ENCODE data around the gene ICA1. TPM values are rescaled to one million over a fixed set of nuclear protein-coding genes. Genes with fewer than 3 reads are reported as not detected.

The ICA1 gene
- total RNA-seq, 3 donors from 2014 or later, result 22.1 to 70.1 (median 45.7) TPM

- no peaks in the 10 kb centered on the region for H3K27me3 ChIP-seq
- no peaks in the 10 kb centered on the region for H3K4me1 ChIP-seq
- TF ChIP-seq POLR2AphosphoS5 (IDR thresholded peaks at IDR 0.05) (no peak), CTCF (IDR thresholded peaks at IDR 0.05) (no peak), POLR2A (IDR thresholded peaks at IDR 0.05) (no peak)
- intact Hi-C loops (cut with DNase I; ENCODE audit: low total_unique reads), result no loop called here
- no peak for DNase-seq (ENCODE audit: low spot score in 2 of 2)
- H3K27ac ChIP-seq, result no peak overlapping the region
- H3K9me3 ChIP-seq, result no peaks in the 10 kb centered on the region
- no peak overlapping the region for H3K4me3 ChIP-seq
- no peaks in the 10 kb centered on the region for H3K36me3 ChIP-seq
These were observed 6.0 kb downstream of the ICA1 start for GRCh38 chr7:8255680-8256655.

- DNase-seq (ENCODE audit: low spot score in 2 of 2), result no peak
- no peaks in the 10 kb centered on the region for H3K27me3 ChIP-seq
- intact Hi-C loops (cut with DNase I; ENCODE audit: low total_unique reads), result no loop called here
- H3K4me1 ChIP-seq, result no peaks in the 10 kb centered on the region
- no peaks in the 10 kb centered on the region for H3K36me3 ChIP-seq
- no peak overlapping the region for H3K27ac ChIP-seq
- H3K4me3 ChIP-seq, result no peak overlapping the region
- H3K9me3 ChIP-seq, result no peaks in the 10 kb centered on the region
- no peak for TF ChIP-seq POLR2AphosphoS5 (IDR thresholded peaks at IDR 0.05)
- no peak for TF ChIP-seq CTCF (IDR thresholded peaks at IDR 0.05)
- no peak for TF ChIP-seq POLR2A (IDR thresholded peaks at IDR 0.05)
These were observed 7.3 kb downstream of the ICA1 start for GRCh38 chr7:8254667-8255066.

- Histone ChIP-seq H3K4me1 (no peaks in the 10 kb centered on the region), H3K27me3 (no peaks in the 10 kb centered on the region), H3K9me3 (no peaks in the 10 kb centered on the region), H3K4me3 (no peak overlapping the region), H3K36me3 (no peaks in the 10 kb centered on the region), H3K27ac (peak overlapping the region in 1 of 2 donors; percentile 16)
- intact Hi-C loops (cut with DNase I; ENCODE audit: low total_unique reads), result no loop called here
- TF ChIP-seq CTCF (IDR thresholded peaks at IDR 0.05), result no peak
- TF ChIP-seq POLR2A (IDR thresholded peaks at IDR 0.05), result no peak
- no peak for TF ChIP-seq POLR2AphosphoS5 (IDR thresholded peaks at IDR 0.05)
- no peak for DNase-seq (ENCODE audit: low spot score in 2 of 2)
These were observed 7.8 kb downstream of the ICA1 start for GRCh38 chr7:8254215-8254614.

GRCh38 chr7:8251195-8251594 lies 10.8 kb downstream of the ICA1 start:
- Histone ChIP-seq H3K9me3 (no peaks in the 10 kb centered on the region), H3K36me3 (no peaks in the 10 kb centered on the region)

More at GRCh38 chr7:8251195-8251594, 10.8 kb downstream of the ICA1 start:
- H3K4me3 ChIP-seq, result no peak overlapping the region
- no peaks in the 10 kb centered on the region for H3K4me1 ChIP-seq
- no peak for TF ChIP-seq POLR2A (IDR thresholded peaks at IDR 0.05)
- no peak for TF ChIP-seq POLR2AphosphoS5 (IDR thresholded peaks at IDR 0.05)
- TF ChIP-seq CTCF (IDR thresholded peaks at IDR 0.05), result no peak
- intact Hi-C loops (cut with DNase I; ENCODE audit: low total_unique reads), result no loop called here
- H3K27me3 ChIP-seq, result no peaks in the 10 kb centered on the region
- no peak overlapping the region for H3K27ac ChIP-seq
- DNase-seq (ENCODE audit: low spot score in 2 of 2), result no peak

Measured in breast epithelium (tissue), 4 donors.